Activated T-helper 17 cell treated with anti-CD3 and anti-CD28 coated beads, Interleukin-2, amount 50 U/mL, for 72 hours (primary cell): ENCODE measurements around the gene CPXM1. TPM values are rescaled to one million over a fixed set of nuclear protein-coding genes. Genes with fewer than 3 reads are reported as not detected.

ENCODE experiments used
- ATAC-seq: fragments of 150-1000 bp; cut with Tn5 transposase; replicated peaks from 2 replicates; pipeline ENCODE4 v1.10.0; 2021; ENCODE audit warnings: mild to moderate bottlenecking, moderate library complexity
- H3K27ac Mint-ChIP-seq: one replicate; pipeline ENCODE4 v1.8.0; 2022; ENCODE audit warnings: mixed read lengths
- H3K27me3 Mint-ChIP-seq: one replicate; pipeline ENCODE4 v1.8.0; 2022; ENCODE audit warnings: mixed read lengths
- H3K36me3 Mint-ChIP-seq: one replicate; pipeline ENCODE4 v1.8.0; 2022; ENCODE audit warnings: low read depth, mild to moderate bottlenecking, mixed read lengths
- H3K4me1 Mint-ChIP-seq: one replicate; pipeline ENCODE4 v1.8.0; 2022; ENCODE audit warnings: mixed read lengths
- H3K4me3 Mint-ChIP-seq: one replicate; pipeline ENCODE4 v1.8.0; 2022; ENCODE audit warnings: mild to moderate bottlenecking, mixed read lengths
- H3K9me3 Mint-ChIP-seq: one replicate; pipeline ENCODE4 v1.8.0; 2022; ENCODE audit warnings: mixed read lengths
- total RNA-seq, 2 donors: library from RNA; stranded (reverse); gene quantifications; one replicate each; pipeline ENCODE4 v1.2.3, GENCODE V29; 2022

Gene CPXM1
- total RNA-seq, 2 donors from 2014 or later = 0.63 to 0.69 TPM

DNA sequence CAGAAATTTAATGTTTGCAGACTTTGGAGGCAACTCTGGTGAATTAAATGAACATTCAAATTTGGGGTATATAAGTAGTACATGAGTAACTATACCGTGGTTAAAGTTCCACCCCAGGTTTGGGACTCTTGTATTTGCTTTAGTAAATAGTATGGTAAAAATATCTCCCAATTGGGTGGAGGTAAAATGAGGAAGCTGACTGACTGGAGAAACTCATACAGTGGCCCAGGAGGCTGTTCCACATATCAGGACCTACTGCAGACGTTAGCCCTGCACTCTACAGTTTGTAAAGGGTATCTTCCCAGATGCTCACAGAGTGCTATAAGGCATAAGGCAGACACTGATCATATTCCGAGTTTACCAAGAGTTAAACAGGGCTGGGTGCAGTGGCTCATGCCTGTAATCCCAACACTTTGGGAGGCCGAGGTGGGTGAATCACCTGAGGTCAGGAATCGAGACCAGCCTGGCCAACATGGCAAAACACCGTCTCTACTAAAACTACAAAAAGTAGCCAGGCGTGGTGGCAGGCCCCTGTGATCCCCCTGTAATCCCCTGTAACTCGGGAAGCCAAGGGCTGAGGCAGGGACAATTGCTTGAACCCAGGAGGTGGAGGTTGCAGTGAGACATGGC is 53.7 kb downstream of the CPXM1 start:
- Mint-ChIP-seq H3K36me3 (no peaks in the 10 kb centered on the region), H3K4me1 (peaks cover 25% of the 10 kb centered on the region), H3K9me3 (no peaks in the 10 kb centered on the region), H3K4me3 (no peak overlapping the region), H3K27me3 (peaks cover 13% of the 10 kb centered on the region), H3K27ac (no peak overlapping the region)
- no peak for ATAC-seq

DNA sequence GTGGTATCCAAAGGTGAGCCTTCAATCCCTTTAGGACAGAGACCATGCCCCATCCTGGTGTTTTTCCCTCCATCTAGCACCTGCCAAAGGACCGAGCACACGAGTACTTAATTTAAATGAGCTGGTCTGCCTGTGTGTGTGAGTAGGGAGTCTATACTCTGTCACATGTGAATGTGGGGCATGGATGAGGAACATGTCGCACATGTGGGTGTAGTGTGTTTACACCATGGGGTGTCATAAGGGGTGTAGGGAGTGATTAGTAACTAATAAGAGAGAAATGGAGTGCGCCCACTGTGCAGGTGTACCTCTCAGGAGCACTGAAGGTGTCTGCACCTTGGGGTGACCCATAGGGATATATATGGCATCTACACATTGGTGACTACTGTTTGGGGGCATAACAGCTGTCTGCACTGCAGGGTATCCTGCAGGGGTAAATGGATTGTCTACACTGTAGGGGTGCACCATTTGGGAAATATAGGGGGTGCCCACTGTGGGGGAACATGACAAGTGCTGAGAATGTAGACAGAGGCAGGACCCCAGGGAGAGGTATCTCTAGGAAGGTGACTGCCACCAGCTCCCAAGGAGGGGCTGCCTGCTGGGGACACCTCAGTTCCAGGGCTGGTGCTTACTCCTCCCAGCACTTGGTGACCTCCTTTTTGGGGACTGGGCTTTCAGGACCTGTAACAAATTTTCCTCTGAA is 54.3 kb downstream of the CPXM1 start:
- Mint-ChIP-seq H3K4me3 (no peak overlapping the region), H3K27ac (no peak overlapping the region), H3K4me1 (peaks cover 32% of the 10 kb centered on the region), H3K36me3 (no peaks in the 10 kb centered on the region), H3K27me3 (peaks cover 12% of the 10 kb centered on the region), H3K9me3 (no peaks in the 10 kb centered on the region)
- no peak for ATAC-seq

DNA sequence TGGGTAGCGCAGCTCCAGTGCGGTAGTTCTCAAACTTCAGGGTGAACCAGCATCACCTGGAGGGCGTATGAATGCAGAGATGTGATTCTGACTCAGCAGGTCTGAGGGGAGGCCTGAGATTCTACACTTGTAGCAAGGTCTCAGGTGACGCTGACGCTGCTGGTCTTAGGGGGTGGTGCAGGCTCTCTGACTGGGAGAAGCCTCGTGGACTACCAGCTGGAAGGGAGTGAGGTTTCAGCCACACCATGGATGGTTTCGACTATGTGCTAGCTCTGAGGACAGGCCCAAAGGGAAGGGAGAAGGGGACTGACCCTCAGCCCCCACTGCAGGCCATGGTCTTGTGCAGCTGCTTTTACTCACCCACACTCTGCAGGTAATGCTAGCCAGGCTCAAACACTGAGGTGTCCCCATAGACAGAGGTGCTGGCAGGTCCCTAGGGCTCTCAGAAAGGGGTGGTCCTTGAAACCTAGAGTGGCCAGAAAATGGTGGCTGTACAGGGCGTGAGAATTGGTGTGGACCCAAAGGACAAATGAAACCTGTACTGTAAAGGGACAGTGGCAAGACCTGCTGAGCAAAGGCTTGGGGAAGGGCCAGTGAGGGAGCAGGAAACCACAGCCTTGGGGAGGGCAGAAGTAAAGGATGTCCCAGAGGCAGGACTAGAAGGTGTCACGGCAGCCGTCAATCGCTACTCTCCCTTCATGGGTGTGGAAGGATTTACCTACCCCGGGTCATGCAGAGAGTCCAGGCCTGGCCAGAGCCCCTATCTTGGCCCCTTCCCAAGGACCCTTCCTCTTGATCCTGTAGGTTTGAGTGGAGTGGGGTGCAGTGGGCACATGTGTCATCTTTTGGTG is 55.1 kb downstream of the CPXM1 start:
- Mint-ChIP-seq H3K4me1 (peaks cover 26% of the 10 kb centered on the region), H3K27ac (no peak overlapping the region), H3K4me3 (no peak overlapping the region), H3K27me3 (peaks cover 4% of the 10 kb centered on the region), H3K36me3 (no peaks in the 10 kb centered on the region), H3K9me3 (no peaks in the 10 kb centered on the region)
- no peak for ATAC-seq

Other genes starting within 250 kb of the CPXM1 start
- 100 to 1,000 TPM; 261 to 583 TPM for gene NOP56, start 148.0 kb downstream of the CPXM1 start, total RNA-seq
- 100 to 1,000 TPM in 1 of 2 donors, 10 to 100 TPM in 1; 85.7 to 123 TPM for gene IDH3B, start 136.4 kb downstream of the CPXM1 start, total RNA-seq
- gene EBF4, start 107.8 kb downstream of the CPXM1 start, total RNA-seq = 1 to 10 TPM; 3.6 to 4.9 TPM
- gene C20orf141, start 14.4 kb upstream of the CPXM1 start, total RNA-seq = not detected
- not detected for gene TMEM239, start 15.7 kb upstream of the CPXM1 start, total RNA-seq
- 10 to 100 TPM; 15.0 to 38.5 TPM for gene PCED1A, start 40.0 kb upstream of the CPXM1 start, total RNA-seq
- gene VPS16, start 40.1 kb upstream of the CPXM1 start, total RNA-seq = 10 to 100 TPM; 37.2 to 45.4 TPM
- 10 to 100 TPM; 40.0 to 46.5 TPM for gene PTPRA, start 72.9 kb upstream of the CPXM1 start, total RNA-seq
- 10 to 100 TPM in 1 of 2 donors, under 1 TPM in 1; 0.61 to 13.7 TPM for gene GNRH2, start 243.0 kb upstream of the CPXM1 start, total RNA-seq
- gene MRPS26, start 245.4 kb upstream of the CPXM1 start, total RNA-seq = 10 to 100 TPM; 52.9 to 66.4 TPM